SK-N-SH treated with all-trans-retinoic acid at 6 μM for 48 hours (cell line): ENCODE measurements around the gene HELZ2.

Source experiments
- ARNTL ChIP-seq: fragments of 450-650 bp; formaldehyde crosslinking; IDR thresholded peaks from 2 replicates; pipeline ENCODE4 v1.5.0; 2020; ENCODE audit warnings: low read depth, mild to moderate bottlenecking, moderate library complexity, borderline replicate concordance
- BACH2 ChIP-seq: fragments of 250-450 bp; sonication (Bioruptor Pico); IDR thresholded peaks from 2 replicates; pipeline ENCODE4 v1.9.0; 2021; ENCODE audit warnings: mild to moderate bottlenecking, borderline replicate concordance
- PPARA ChIP-seq: fragments of 250-450 bp; sonication (Bioruptor Pico); IDR thresholded peaks from 2 replicates; pipeline ENCODE4 v1.5.0; 2020; ENCODE audit warnings: mild to moderate bottlenecking, borderline replicate concordance
- TOX ChIP-seq: fragments of 250-450 bp; sonication (Bioruptor Pico); IDR thresholded peaks from 2 replicates; pipeline ENCODE4 v1.8.0; 2021; ENCODE audit warnings: mild to moderate bottlenecking, moderate library complexity, borderline replicate concordance
- ZFP3 ChIP-seq: fragments of 250-450 bp; sonication (Bioruptor Pico); IDR thresholded peaks from 2 replicates; pipeline ENCODE4 v1.5.0; 2020; ENCODE audit warnings: mild to moderate bottlenecking, moderate library complexity
- ZNF70 ChIP-seq: fragments of 450-650 bp; formaldehyde crosslinking; IDR thresholded peaks from 2 replicates; pipeline ENCODE4 v1.5.0; 2020; ENCODE audit warnings: mild to moderate bottlenecking, moderate library complexity
- TF ChIP-seq, protein P1 (sequence below): fragments of 250-450 bp; sonication (Bioruptor Pico); IDR thresholded peaks from 2 replicates; pipeline ENCODE4 v1.8.0; 2020; ENCODE audit warnings: mild to moderate bottlenecking, moderate library complexity, borderline replicate concordance
- TF ChIP-seq, protein P2 (sequence below): fragments of 250-450 bp; sonication (Bioruptor Pico); IDR thresholded peaks from 2 replicates; pipeline ENCODE4 v1.5.0; 2020; ENCODE audit warnings: mild to moderate bottlenecking, moderate library complexity
- TF ChIP-seq, protein P3 (sequence below): fragments of 250-450 bp; sonication (Bioruptor Pico); IDR thresholded peaks from 2 replicates; pipeline ENCODE4 v1.8.0; 2021; ENCODE audit warnings: low read depth, mild to moderate bottlenecking, moderate library complexity, borderline replicate concordance
- TF ChIP-seq, protein P4 (sequence below): fragments of 250-450 bp; sonication (Bioruptor Pico); IDR thresholded peaks from 2 replicates; pipeline ENCODE4 v1.5.1; 2020; ENCODE audit warnings: low read depth, mild to moderate bottlenecking, moderate library complexity
- TF ChIP-seq, protein P5 (sequence below): fragments of 250-450 bp; sonication (Bioruptor Pico); IDR thresholded peaks from 2 replicates; pipeline ENCODE4 v1.5.1; 2021; ENCODE audit warnings: mild to moderate bottlenecking, moderate library complexity

DNA sequence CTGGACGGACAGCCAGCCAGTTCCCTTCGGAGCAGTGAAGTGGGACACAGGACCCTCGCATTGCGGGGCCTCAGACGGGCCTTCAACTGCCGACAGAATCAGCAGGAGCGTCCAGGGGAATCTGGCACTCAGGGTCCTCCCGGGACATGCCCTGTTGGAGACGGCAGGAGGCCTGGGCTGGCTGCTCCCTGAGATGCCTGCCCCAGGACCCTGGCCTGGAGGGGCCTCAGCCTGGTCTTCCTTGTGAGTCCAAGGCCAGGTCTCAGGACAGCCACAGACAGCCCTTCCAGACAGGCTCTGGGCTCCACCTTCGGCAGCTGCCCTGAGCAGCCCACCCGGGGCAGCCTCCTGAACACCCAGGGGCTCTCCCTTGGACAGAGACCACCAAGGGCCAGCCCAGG lies 14.6 kb upstream of the HELZ2 start:
- TF ChIP-seq, protein P1, sequence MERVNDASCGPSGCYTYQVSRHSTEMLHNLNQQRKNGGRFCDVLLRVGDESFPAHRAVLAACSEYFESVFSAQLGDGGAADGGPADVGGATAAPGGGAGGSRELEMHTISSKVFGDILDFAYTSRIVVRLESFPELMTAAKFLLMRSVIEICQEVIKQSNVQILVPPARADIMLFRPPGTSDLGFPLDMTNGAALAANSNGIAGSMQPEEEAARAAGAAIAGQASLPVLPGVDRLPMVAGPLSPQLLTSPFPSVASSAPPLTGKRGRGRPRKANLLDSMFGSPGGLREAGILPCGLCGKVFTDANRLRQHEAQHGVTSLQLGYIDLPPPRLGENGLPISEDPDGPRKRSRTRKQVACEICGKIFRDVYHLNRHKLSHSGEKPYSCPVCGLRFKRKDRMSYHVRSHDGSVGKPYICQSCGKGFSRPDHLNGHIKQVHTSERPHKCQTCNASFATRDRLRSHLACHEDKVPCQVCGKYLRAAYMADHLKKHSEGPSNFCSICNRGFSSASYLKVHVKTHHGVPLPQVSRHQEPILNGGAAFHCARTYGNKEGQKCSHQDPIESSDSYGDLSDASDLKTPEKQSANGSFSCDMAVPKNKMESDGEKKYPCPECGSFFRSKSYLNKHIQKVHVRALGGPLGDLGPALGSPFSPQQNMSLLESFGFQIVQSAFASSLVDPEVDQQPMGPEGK (CRISPR knock-in tag): no peak
- no peak for TF ChIP-seq TOX (CRISPR knock-in tag)
- no peak for TF ChIP-seq BACH2 (CRISPR knock-in tag)
- TF ChIP-seq ARNTL (CRISPR knock-in tag): no peak
- no peak for TF ChIP-seq ZFP3
- TF ChIP-seq, protein P2, sequence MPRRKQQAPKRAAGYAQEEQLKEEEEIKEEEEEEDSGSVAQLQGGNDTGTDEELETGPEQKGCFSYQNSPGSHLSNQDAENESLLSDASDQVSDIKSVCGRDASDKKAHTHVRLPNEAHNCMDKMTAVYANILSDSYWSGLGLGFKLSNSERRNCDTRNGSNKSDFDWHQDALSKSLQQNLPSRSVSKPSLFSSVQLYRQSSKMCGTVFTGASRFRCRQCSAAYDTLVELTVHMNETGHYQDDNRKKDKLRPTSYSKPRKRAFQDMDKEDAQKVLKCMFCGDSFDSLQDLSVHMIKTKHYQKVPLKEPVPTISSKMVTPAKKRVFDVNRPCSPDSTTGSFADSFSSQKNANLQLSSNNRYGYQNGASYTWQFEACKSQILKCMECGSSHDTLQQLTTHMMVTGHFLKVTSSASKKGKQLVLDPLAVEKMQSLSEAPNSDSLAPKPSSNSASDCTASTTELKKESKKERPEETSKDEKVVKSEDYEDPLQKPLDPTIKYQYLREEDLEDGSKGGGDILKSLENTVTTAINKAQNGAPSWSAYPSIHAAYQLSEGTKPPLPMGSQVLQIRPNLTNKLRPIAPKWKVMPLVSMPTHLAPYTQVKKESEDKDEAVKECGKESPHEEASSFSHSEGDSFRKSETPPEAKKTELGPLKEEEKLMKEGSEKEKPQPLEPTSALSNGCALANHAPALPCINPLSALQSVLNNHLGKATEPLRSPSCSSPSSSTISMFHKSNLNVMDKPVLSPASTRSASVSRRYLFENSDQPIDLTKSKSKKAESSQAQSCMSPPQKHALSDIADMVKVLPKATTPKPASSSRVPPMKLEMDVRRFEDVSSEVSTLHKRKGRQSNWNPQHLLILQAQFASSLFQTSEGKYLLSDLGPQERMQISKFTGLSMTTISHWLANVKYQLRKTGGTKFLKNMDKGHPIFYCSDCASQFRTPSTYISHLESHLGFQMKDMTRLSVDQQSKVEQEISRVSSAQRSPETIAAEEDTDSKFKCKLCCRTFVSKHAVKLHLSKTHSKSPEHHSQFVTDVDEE: no peak
- TF ChIP-seq, protein P3, sequence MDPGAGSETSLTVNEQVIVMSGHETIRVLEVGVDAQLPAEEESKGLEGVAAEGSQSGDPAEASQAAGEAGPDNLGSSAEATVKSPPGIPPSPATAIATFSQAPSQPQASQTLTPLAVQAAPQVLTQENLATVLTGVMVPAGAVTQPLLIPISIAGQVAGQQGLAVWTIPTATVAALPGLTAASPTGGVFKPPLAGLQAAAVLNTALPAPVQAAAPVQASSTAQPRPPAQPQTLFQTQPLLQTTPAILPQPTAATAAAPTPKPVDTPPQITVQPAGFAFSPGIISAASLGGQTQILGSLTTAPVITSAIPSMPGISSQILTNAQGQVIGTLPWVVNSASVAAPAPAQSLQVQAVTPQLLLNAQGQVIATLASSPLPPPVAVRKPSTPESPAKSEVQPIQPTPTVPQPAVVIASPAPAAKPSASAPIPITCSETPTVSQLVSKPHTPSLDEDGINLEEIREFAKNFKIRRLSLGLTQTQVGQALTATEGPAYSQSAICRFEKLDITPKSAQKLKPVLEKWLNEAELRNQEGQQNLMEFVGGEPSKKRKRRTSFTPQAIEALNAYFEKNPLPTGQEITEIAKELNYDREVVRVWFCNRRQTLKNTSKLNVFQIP: no peak
- TF ChIP-seq, protein P4, sequence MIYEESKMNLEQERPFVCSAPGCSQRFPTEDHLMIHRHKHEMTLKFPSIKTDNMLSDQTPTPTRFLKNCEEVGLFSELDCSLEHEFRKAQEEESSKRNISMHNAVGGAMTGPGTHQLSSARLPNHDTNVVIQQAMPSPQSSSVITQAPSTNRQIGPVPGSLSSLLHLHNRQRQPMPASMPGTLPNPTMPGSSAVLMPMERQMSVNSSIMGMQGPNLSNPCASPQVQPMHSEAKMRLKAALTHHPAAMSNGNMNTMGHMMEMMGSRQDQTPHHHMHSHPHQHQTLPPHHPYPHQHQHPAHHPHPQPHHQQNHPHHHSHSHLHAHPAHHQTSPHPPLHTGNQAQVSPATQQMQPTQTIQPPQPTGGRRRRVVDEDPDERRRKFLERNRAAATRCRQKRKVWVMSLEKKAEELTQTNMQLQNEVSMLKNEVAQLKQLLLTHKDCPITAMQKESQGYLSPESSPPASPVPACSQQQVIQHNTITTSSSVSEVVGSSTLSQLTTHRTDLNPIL (CRISPR knock-in tag): no peak
- TF ChIP-seq PPARA: no peak
- no peak for TF ChIP-seq ZNF70 (CRISPR knock-in tag)
- TF ChIP-seq, protein P5, sequence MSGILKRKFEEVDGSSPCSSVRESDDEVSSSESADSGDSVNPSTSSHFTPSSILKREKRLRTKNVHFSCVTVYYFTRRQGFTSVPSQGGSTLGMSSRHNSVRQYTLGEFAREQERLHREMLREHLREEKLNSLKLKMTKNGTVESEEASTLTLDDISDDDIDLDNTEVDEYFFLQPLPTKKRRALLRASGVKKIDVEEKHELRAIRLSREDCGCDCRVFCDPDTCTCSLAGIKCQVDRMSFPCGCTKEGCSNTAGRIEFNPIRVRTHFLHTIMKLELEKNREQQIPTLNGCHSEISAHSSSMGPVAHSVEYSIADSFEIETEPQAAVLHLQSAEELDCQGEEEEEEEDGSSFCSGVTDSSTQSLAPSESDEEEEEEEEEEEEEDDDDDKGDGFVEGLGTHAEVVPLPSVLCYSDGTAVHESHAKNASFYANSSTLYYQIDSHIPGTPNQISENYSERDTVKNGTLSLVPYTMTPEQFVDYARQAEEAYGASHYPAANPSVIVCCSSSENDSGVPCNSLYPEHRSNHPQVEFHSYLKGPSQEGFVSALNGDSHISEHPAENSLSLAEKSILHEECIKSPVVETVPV: no peak
